GM19324 (cell line): Measurements from ENCODE around the gene UPK3A.
"Not testable (repeated sequence)": the region's sequence is repeated elsewhere in the genome, so short reads cannot be mapped to it uniquely, and the experiment has no call there.

Experiments
- ATAC-seq: cut with Tn5 transposase; IDR thresholded peaks from one replicate; pipeline ENCODE4 v1.9.1; 2021; ENCODE audit warnings: mild to moderate bottlenecking, moderate library complexity; ENCODE audit not compliant: unreplicated experiment, low FRiP score

The UPK3A gene

GRCh38 chr22:45323695-45324094 lies 38.9 kb downstream of the UPK3A start:
- no peak for ATAC-seq

- no peak for ATAC-seq
Observed at GRCh38 chr22:45324311-45324711, 39.6 kb downstream of the UPK3A start.

GRCh38 chr22:45328261-45328660 lies 43.5 kb downstream of the UPK3A start:
- ATAC-seq, result not testable (repeated sequence)

GRCh38 chr22:45328822-45329529 lies 44.2 kb downstream of the UPK3A start:
- no peak for ATAC-seq

GRCh38 chr22:45329530-45329936 lies 44.8 kb downstream of the UPK3A start:
- ATAC-seq, result no peak

GRCh38 chr22:45330548-45330947 lies 45.8 kb downstream of the UPK3A start:
- no peak for ATAC-seq

GRCh38 chr22:45331486-45331885 lies 46.7 kb downstream of the UPK3A start:
- ATAC-seq, result no peak

GRCh38 chr22:45332001-45332400 lies 47.3 kb downstream of the UPK3A start:
- ATAC-seq, result no peak

- no peak for ATAC-seq
Observed at GRCh38 chr22:45334068-45334467, 49.3 kb downstream of the UPK3A start.

- ATAC-seq, result no peak
Observed at GRCh38 chr22:45334528-45334927, 49.8 kb downstream of the UPK3A start.

GRCh38 chr22:45335021-45335818 lies 50.5 kb downstream of the UPK3A start:
- ATAC-seq, result no peak

- ATAC-seq, result no peak
Observed at GRCh38 chr22:45335854-45336522, 51.2 kb downstream of the UPK3A start.

GRCh38 chr22:45336971-45337431 lies 52.3 kb downstream of the UPK3A start:
- no peak for ATAC-seq

- no peak for ATAC-seq
Observed at GRCh38 chr22:45337536-45337935, 52.8 kb downstream of the UPK3A start.

GRCh38 chr22:45338795-45339194 lies 54.0 kb downstream of the UPK3A start:
- ATAC-seq, result no peak

GRCh38 chr22:45340323-45340722 lies 55.6 kb downstream of the UPK3A start:
- no peak for ATAC-seq

- no peak for ATAC-seq
Observed at GRCh38 chr22:45341498-45341897, 56.7 kb downstream of the UPK3A start.

GRCh38 chr22:45343143-45343542 lies 58.4 kb downstream of the UPK3A start:
- no peak for ATAC-seq

- ATAC-seq, result no peak
Observed at GRCh38 chr22:45344334-45344733, 59.6 kb downstream of the UPK3A start.
